Liver (tissue), 9 donors: ENCODE measurements around the gene WDR62. TPM values are rescaled to one million over a fixed set of nuclear protein-coding genes. Genes with fewer than 3 reads are reported as not detected.

Source experiments
- DNase-seq: peaks from one replicate; pipeline ENCODE4 v3.0.0-alpha.2; 2017; ENCODE audit warnings: low spot score
- H3K27ac ChIP-seq, 2 donors: one replicate each; pipeline ENCODE4 v1.7.0; 2013; ENCODE audit warnings: inconsistent platforms in 2 of 2, low read length in 2 of 2, control low read depth in 1 of 2, low read depth in 1 of 2, mild to moderate bottlenecking in 1 of 2
- H3K27me3 ChIP-seq, 4 donors: one replicate each; pipeline versions ENCODE4 v1.6.1 to v1.7.0; 2013; ENCODE audit warnings: low read length in 3 of 4, inconsistent platforms in 1 of 4, mild to moderate bottlenecking in 1 of 4, moderate library complexity in 1 of 4; ENCODE audit not compliant: control insufficient read depth in 4 of 4, insufficient read depth in 4 of 4
- H3K36me3 ChIP-seq, 4 donors: one replicate each; pipeline versions ENCODE4 v1.6.1 to v1.7.0; 2013; ENCODE audit warnings: low read length in 3 of 4, mild to moderate bottlenecking in 3 of 4, low read depth in 1 of 4, moderate library complexity in 1 of 4; ENCODE audit not compliant: control insufficient read depth in 4 of 4, insufficient read depth in 3 of 4
- H3K4me1 ChIP-seq, 4 donors: one replicate each; pipeline versions ENCODE4 v1.6.1 to v1.7.0; 2013; ENCODE audit warnings: low read length in 3 of 4, mild to moderate bottlenecking in 3 of 4, moderate library complexity in 1 of 4; ENCODE audit not compliant: control insufficient read depth in 4 of 4, insufficient read depth in 4 of 4
- H3K4me3 ChIP-seq, 3 donors: one replicate each; pipeline versions ENCODE4 v1.6.1 to v1.7.0; 2013; ENCODE audit warnings: low read length in 3 of 3, control low read depth in 1 of 3, low read depth in 1 of 3, mild to moderate bottlenecking in 1 of 3
- H3K9ac ChIP-seq, 2 donors: one replicate each; pipeline ENCODE4 v1.7.0; 2013; ENCODE audit warnings: low read length in 2 of 2, mild to moderate bottlenecking in 2 of 2, moderate library complexity in 2 of 2, control low read depth in 1 of 2, low read depth in 1 of 2
- H3K9me3 ChIP-seq, 4 donors: one replicate each; pipeline versions ENCODE4 v1.6.1 to v1.7.0; 2013; ENCODE audit warnings: low read length in 3 of 4; ENCODE audit not compliant: control insufficient read depth in 4 of 4
- EGR1 ChIP-seq, 2 donors: IDR thresholded peaks; 2 replicates each; pipeline ENCODE4 v1.6.1; 2016 to 2018; ENCODE audit warnings: antibody characterized with exemption in 2 of 2, low read depth in 2 of 2
- FOXA2 ChIP-seq: IDR thresholded peaks from 2 replicates; pipeline ENCODE4 v1.6.1; 2016; ENCODE audit warnings: antibody characterized with exemption
- GABPA ChIP-seq, 2 donors: IDR thresholded peaks in 1 of 2; conservative IDR thresholded peaks in 1 of 2; 2 replicates each; pipeline ENCODE4 v1.6.1; 2016; ENCODE audit warnings: antibody characterized with exemption in 2 of 2, mild to moderate bottlenecking in 1 of 2, moderate library complexity in 1 of 2
- HNF4G ChIP-seq: IDR thresholded peaks from 2 replicates; pipeline ENCODE4 v1.6.1; 2016; ENCODE audit warnings: antibody characterized with exemption
- JUND ChIP-seq, 2 donors: IDR thresholded peaks; 2 replicates each; pipeline ENCODE4 v1.6.1; 2016; ENCODE audit warnings: antibody characterized with exemption in 2 of 2
- NR2F2 ChIP-seq: IDR thresholded peaks from 2 replicates; pipeline ENCODE4 v1.6.1; 2016; ENCODE audit warnings: antibody characterized with exemption
- REST ChIP-seq: IDR thresholded peaks from 2 replicates; pipeline ENCODE4 v1.6.1; 2016; ENCODE audit warnings: antibody characterized with exemption, mild to moderate bottlenecking
- RXRA ChIP-seq, 2 donors: IDR thresholded peaks; 2 replicates each; pipeline ENCODE4 v1.6.1; 2017 to 2018; ENCODE audit warnings: antibody characterized with exemption in 2 of 2, mild to moderate bottlenecking in 1 of 2
- SP1 ChIP-seq: IDR thresholded peaks from 2 replicates; pipeline ENCODE4 v1.6.1; 2018; ENCODE audit warnings: antibody characterized with exemption, mild to moderate bottlenecking
- YY1 ChIP-seq: IDR thresholded peaks from 2 replicates; pipeline ENCODE4 v1.6.1; 2016; ENCODE audit warnings: antibody characterized with exemption, mild to moderate bottlenecking
- WGBS: extraction: QIAGEN DNeasy Blood & Tissue Kit; methylation state at CpG from one replicate; pipeline ENCODE4 v1.1.7; 2013; 5-methylcytosine and 5-hydroxymethylcytosine counted together
- polyA plus RNA-seq, 2 donors: library from polyadenylated mRNA; stranded (reverse) in 1 of 2; unstranded in 1 of 2; fragments of 200-250 nt in 1 of 2; fragments of >200 nt in 1 of 2; fragmentation: Nextera tagmentation in 1 of 2; extraction: Ambion mirVana in 1 of 2; gene quantifications; one replicate each; pipeline versions ENCODE4 v1.2.1 to v1.2.3, GENCODE V29; 2013 to 2015
- total RNA-seq, 2 donors: library from RNA; depleted of rRNA; stranded (reverse); fragments of >200 nt; gene quantifications; one replicate each; pipeline ENCODE4 v1.2.3, GENCODE V29; 2014
- TF ChIP-seq, protein P1 (sequence below): fragments of 150-350 bp; IDR thresholded peaks from 2 replicates; pipeline ENCODE4 v1.5.1; 2017; ENCODE audit warnings: improper control_type of control experiment, low read depth, low read length; ENCODE audit not compliant: missing input control
- TF ChIP-seq, protein P2 (sequence below): IDR thresholded peaks from 2 replicates; pipeline ENCODE4 v1.6.1; 2016; ENCODE audit warnings: antibody characterized with exemption
- TF ChIP-seq, protein P3 (sequence below): IDR thresholded peaks from 2 replicates; pipeline ENCODE4 v1.6.1; 2016; ENCODE audit warnings: antibody characterized with exemption
- donor health status: healthy.
- donor health status: healthy.
- donor health status: healthy.
- donor health status: healthy.
- donor health status: healthy.

WDR62 gene
- total and polyA plus RNA-seq, 4 donors = 0.26 to 6.6 (median 0.71) TPM

GRCh38 chr19:36093146-36093662 lies 38.5 kb downstream of the WDR62 start:
- H3K27me3 ChIP-seq = no peaks in the 10 kb centered on the region
- no peak overlapping the region for H3K4me3 ChIP-seq
- no peaks in the 10 kb centered on the region for H3K9me3 ChIP-seq
- no peak overlapping the region for H3K9ac ChIP-seq
- no peaks in the 10 kb centered on the region for H3K4me1 ChIP-seq
- TF ChIP-seq, protein P1, sequence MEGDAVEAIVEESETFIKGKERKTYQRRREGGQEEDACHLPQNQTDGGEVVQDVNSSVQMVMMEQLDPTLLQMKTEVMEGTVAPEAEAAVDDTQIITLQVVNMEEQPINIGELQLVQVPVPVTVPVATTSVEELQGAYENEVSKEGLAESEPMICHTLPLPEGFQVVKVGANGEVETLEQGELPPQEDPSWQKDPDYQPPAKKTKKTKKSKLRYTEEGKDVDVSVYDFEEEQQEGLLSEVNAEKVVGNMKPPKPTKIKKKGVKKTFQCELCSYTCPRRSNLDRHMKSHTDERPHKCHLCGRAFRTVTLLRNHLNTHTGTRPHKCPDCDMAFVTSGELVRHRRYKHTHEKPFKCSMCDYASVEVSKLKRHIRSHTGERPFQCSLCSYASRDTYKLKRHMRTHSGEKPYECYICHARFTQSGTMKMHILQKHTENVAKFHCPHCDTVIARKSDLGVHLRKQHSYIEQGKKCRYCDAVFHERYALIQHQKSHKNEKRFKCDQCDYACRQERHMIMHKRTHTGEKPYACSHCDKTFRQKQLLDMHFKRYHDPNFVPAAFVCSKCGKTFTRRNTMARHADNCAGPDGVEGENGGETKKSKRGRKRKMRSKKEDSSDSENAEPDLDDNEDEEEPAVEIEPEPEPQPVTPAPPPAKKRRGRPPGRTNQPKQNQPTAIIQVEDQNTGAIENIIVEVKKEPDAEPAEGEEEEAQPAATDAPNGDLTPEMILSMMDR = no peak
- no peak for TF ChIP-seq SP1
- no peak for TF ChIP-seq JUND (IDR thresholded peaks at IDR 0.05)
- no peak for TF ChIP-seq REST
- no peak for TF ChIP-seq RXRA (IDR thresholded peaks at IDR 0.05)
- no peak for DNase-seq
- 95% methylated on average over 5 of the region's 5 CpGs for WGBS
- H3K27ac ChIP-seq = no peak overlapping the region
- no peaks in the 10 kb centered on the region for H3K36me3 ChIP-seq

- no peak overlapping the region for H3K4me3 ChIP-seq
- H3K27me3 ChIP-seq = no peaks in the 10 kb centered on the region
- H3K36me3 ChIP-seq = no peaks in the 10 kb centered on the region
- DNase-seq = no peak
- no peak overlapping the region for H3K27ac ChIP-seq
- WGBS = 94% methylated on average over 6 of the region's 6 CpGs
- H3K9ac ChIP-seq = no peak overlapping the region
- no peaks in the 10 kb centered on the region for H3K9me3 ChIP-seq
- no peak for TF ChIP-seq FOXA2
- TF ChIP-seq HNF4G = no peak
- no peak for TF ChIP-seq YY1
- no peak for TF ChIP-seq REST
- TF ChIP-seq, protein P2, sequence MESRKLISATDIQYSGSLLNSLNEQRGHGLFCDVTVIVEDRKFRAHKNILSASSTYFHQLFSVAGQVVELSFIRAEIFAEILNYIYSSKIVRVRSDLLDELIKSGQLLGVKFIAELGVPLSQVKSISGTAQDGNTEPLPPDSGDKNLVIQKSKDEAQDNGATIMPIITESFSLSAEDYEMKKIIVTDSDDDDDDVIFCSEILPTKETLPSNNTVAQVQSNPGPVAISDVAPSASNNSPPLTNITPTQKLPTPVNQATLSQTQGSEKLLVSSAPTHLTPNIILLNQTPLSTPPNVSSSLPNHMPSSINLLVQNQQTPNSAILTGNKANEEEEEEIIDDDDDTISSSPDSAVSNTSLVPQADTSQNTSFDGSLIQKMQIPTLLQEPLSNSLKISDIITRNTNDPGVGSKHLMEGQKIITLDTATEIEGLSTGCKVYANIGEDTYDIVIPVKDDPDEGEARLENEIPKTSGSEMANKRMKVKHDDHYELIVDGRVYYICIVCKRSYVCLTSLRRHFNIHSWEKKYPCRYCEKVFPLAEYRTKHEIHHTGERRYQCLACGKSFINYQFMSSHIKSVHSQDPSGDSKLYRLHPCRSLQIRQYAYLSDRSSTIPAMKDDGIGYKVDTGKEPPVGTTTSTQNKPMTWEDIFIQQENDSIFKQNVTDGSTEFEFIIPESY = no peak
- TF ChIP-seq, protein P3, sequence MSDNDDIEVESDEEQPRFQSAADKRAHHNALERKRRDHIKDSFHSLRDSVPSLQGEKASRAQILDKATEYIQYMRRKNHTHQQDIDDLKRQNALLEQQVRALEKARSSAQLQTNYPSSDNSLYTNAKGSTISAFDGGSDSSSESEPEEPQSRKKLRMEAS = no peak
- TF ChIP-seq EGR1 (IDR thresholded peaks at IDR 0.05; ENCODE audit: low read depth in 2 of 2) = no peak
- no peak for TF ChIP-seq NR2F2
- TF ChIP-seq GABPA (IDR thresholded peaks at IDR 0.05 in 1 of 2, conservative IDR thresholded peaks at IDR 0.05 in 1 of 2) = no peak
- H3K4me1 ChIP-seq = no peaks in the 10 kb centered on the region
These were observed 39.0 kb downstream of the WDR62 start for GRCh38 chr19:36093687-36094086.
